Smooth muscle cell (in vitro differentiated cells): Measurements from ENCODE around the gene TSPAN4. TPM values are rescaled to one million over a fixed set of nuclear protein-coding genes. Genes with fewer than 3 reads are reported as not detected.

Experiments
- DNase-seq: peaks from one replicate; lab custom pipeline; 2025; ENCODE audit not compliant: unreplicated experiment; lab: John Stamatoyannopoulos, UW
- H2AFZ ChIP-seq: fragments of 200-600 bp; sonication (generic); 2 replicates; pipeline ENCODE4 v1.6.0; 2016; ENCODE audit warnings: antibody characterized with exemption, low read depth, mild to moderate bottlenecking
- H3F3A ChIP-seq: fragments of 200-600 bp; sonication (generic); 2 replicates; pipeline ENCODE4 v1.6.0; 2017; ENCODE audit warnings: antibody characterized with exemption, low read depth
- H3K27ac ChIP-seq: fragments of 200-600 bp; sonication (generic); 2 replicates; pipeline ENCODE4 v1.5.1; 2016; ENCODE audit warnings: low read depth, mild to moderate bottlenecking
- H3K27me3 ChIP-seq: fragments of 200-600 bp; sonication (generic); 2 replicates; pipeline ENCODE4 v1.6.1; 2016; ENCODE audit warnings: low read depth, mild to moderate bottlenecking
- H3K36me3 ChIP-seq: fragments of 200-600 bp; sonication (generic); 2 replicates; pipeline ENCODE4 v1.5.1; 2016; ENCODE audit warnings: low read depth
- H3K4me1 ChIP-seq: fragments of 200-600 bp; sonication (generic); 2 replicates; pipeline ENCODE4 v1.5.1; 2016; ENCODE audit warnings: low read depth
- H3K4me2 ChIP-seq: fragments of 200-600 bp; sonication (generic); 2 replicates; pipeline ENCODE4 v1.6.0; 2016; ENCODE audit warnings: mild to moderate bottlenecking
- H3K4me3 ChIP-seq: fragments of 200-600 bp; sonication (generic); 2 replicates; pipeline ENCODE4 v1.5.1; 2016; ENCODE audit warnings: mild to moderate bottlenecking
- H3K79me2 ChIP-seq: fragments of 200-600 bp; sonication (generic); 2 replicates; pipeline ENCODE4 v1.6.0; 2016; ENCODE audit warnings: low read depth, mild to moderate bottlenecking
- H3K9ac ChIP-seq: fragments of 200-600 bp; sonication (generic); 2 replicates; pipeline ENCODE4 v1.6.0; 2016; ENCODE audit warnings: low read depth
- H3K9me3 ChIP-seq: fragments of 200-600 bp; sonication (generic); replicated peaks from 2 replicates; pipeline ENCODE4 v1.5.1; 2016; ENCODE audit warnings: low read depth
- H4K20me1 ChIP-seq: fragments of 200-600 bp; sonication (generic); 2 replicates; pipeline ENCODE4 v1.6.0; 2016; ENCODE audit warnings: low read depth
- CTCF ChIP-seq: fragments of 200-600 bp; sonication (generic); IDR thresholded peaks from 2 replicates; pipeline ENCODE4 v1.5.1; 2017; ENCODE audit warnings: borderline replicate concordance, mild to moderate bottlenecking, antibody characterized with exemption; ENCODE audit not compliant: insufficient read depth, poor library complexity, severe bottlenecking
- WGBS: methylation state at CpG from one replicate; pipeline ENCODE4 v1.1.7; 2016; ENCODE audit warnings: low lambda C conversion rate; 5-methylcytosine and 5-hydroxymethylcytosine counted together
- polyA plus RNA-seq: library from polyadenylated mRNA; unstranded; fragments of >200 nt; fragmentation: Nextera tagmentation; extraction: Ambion mirVana; gene quantifications from 2 replicates; pipeline ENCODE4 v1.2.1, GENCODE V29; 2016
- total RNA-seq: library from RNA; depleted of rRNA; stranded (reverse); fragments of >200 nt; gene quantifications from 2 replicates; pipeline ENCODE4 v1.2.3, GENCODE V29; 2014

The TSPAN4 gene
- total and polyA plus RNA-seq, 2 experiments from 2014 or later = 68.2 to 179 TPM

- Histone ChIP-seq H4K20me1 (peaks cover 29% of the 10 kb centered on the region), H3K27me3 (no peaks in the 10 kb centered on the region), H3F3A (no peaks in the 10 kb centered on the region), H3K9me3 (no peaks in the 10 kb centered on the region), H3K79me2 (no peaks in the 10 kb centered on the region), H2AFZ (no peak overlapping the region), H3K9ac (no peak overlapping the region), H3K4me2 (no peak overlapping the region), H3K4me1 (peaks cover 10% of the 10 kb centered on the region), H3K36me3 (no peaks in the 10 kb centered on the region), H3K4me3 (no peak overlapping the region), H3K27ac (no peak overlapping the region)
- no peak for TF ChIP-seq CTCF
- 95% methylated on average over 14 of the region's 14 CpGs for WGBS
- DNase-seq = no peak
These were observed 23.8 kb downstream of the TSPAN4 start for GRCh38 chr11:866481-866880.

GRCh38 chr11:867856-868358 is 25.3 kb downstream of the TSPAN4 start:
- no peak overlapping the region for H3K4me2 ChIP-seq
- peaks cover 5% of the 10 kb centered on the region for H3K4me1 ChIP-seq
- no peaks in the 10 kb centered on the region for H3K27me3 ChIP-seq
- 91% methylated on average over 8 of the region's 8 CpGs for WGBS
- no peaks in the 10 kb centered on the region for H3F3A ChIP-seq
- no peak overlapping the region for H3K9ac ChIP-seq
- H3K4me3 ChIP-seq = no peak overlapping the region
- no peak for DNase-seq
- no peak overlapping the region for H2AFZ ChIP-seq
- peaks cover 22% of the 10 kb centered on the region for H4K20me1 ChIP-seq
- TF ChIP-seq CTCF = no peak
- H3K27ac ChIP-seq = no peak overlapping the region
- no peaks in the 10 kb centered on the region for H3K36me3 ChIP-seq
- no peaks in the 10 kb centered on the region for H3K9me3 ChIP-seq
- no peaks in the 10 kb centered on the region for H3K79me2 ChIP-seq

GRCh38 chr11:868394-868793 is 25.7 kb downstream of the TSPAN4 start:
- H3K9me3 ChIP-seq = no peaks in the 10 kb centered on the region
- 97% methylated on average over 17 of the region's 17 CpGs for WGBS
- no peak overlapping the region for H3K27ac ChIP-seq
- H3K9ac ChIP-seq = no peak overlapping the region
- peaks cover 1% of the 10 kb centered on the region for H3K4me1 ChIP-seq
- H2AFZ ChIP-seq = no peak overlapping the region
- H4K20me1 ChIP-seq = peaks cover 17% of the 10 kb centered on the region
- no peak overlapping the region for H3K4me2 ChIP-seq
- H3K79me2 ChIP-seq = no peaks in the 10 kb centered on the region
- H3F3A ChIP-seq = no peaks in the 10 kb centered on the region
- H3K4me3 ChIP-seq = no peak overlapping the region
- no peak for TF ChIP-seq CTCF
- H3K36me3 ChIP-seq = no peaks in the 10 kb centered on the region
- H3K27me3 ChIP-seq = no peaks in the 10 kb centered on the region
- DNase-seq = no peak

- H3K4me3 ChIP-seq = no peak overlapping the region
- H3K36me3 ChIP-seq = no peaks in the 10 kb centered on the region
- no peaks in the 10 kb centered on the region for H3K79me2 ChIP-seq
- no peaks in the 10 kb centered on the region for H3K9me3 ChIP-seq
- no peaks in the 10 kb centered on the region for H3K27me3 ChIP-seq
- H3F3A ChIP-seq = no peaks in the 10 kb centered on the region
- 92% methylated on average over 12 of the region's 12 CpGs for WGBS
- no peak overlapping the region for H3K9ac ChIP-seq
- TF ChIP-seq CTCF = no peak
- no peak overlapping the region for H2AFZ ChIP-seq
- no peak overlapping the region for H3K27ac ChIP-seq
- H3K4me2 ChIP-seq = no peak overlapping the region
- DNase-seq = no peak
- H4K20me1 ChIP-seq = peaks cover 13% of the 10 kb centered on the region
- H3K4me1 ChIP-seq = no peaks in the 10 kb centered on the region
These were observed 26.1 kb downstream of the TSPAN4 start for GRCh38 chr11:868802-869201.
